GM21529 (cell line): Measurements from ENCODE around the gene CSK.
"Not testable (repeated sequence)": the region's sequence is repeated elsewhere in the genome, so short reads cannot be mapped to it uniquely, and the experiment has no call there.

ENCODE experiments used
- ATAC-seq: cut with Tn5 transposase; IDR thresholded peaks from one replicate; pipeline ENCODE4 v1.9.1; 2021; ENCODE audit not compliant: unreplicated experiment

Gene CSK

DNA sequence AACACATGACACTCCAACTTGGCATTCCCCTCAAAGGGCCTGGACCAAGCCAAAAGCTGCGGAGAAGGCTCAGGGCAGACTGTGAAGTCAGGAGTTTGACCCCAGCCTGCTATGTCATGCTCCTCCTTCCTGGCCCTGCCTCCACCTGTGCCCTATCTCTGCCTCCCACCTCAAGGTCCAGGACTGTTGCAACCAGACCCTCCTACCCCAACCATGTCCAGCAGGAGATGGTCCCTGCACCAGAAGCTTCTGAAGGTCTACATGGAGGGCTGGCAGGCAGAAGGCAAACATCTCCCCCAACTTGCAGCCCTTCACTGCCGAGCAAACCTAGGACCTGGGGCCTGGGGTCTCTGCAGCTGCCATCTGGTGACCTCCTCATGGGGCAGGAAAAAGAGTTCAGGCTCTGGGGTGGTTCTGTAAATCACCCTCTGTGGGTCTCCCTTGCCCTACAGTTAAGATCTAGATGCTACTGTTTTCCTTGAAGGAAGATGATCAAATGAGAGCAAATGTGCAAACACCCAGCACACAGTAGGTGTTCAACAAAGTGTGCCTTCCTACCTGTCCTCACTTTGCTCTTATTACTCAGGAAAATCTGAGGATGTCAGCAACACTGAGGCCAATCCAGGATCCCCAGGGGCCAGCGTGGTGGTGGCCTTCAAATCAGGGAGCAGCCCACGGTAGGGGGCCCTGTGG, 11.5 kb upstream of the CSK start:
- no peak for ATAC-seq

DNA sequence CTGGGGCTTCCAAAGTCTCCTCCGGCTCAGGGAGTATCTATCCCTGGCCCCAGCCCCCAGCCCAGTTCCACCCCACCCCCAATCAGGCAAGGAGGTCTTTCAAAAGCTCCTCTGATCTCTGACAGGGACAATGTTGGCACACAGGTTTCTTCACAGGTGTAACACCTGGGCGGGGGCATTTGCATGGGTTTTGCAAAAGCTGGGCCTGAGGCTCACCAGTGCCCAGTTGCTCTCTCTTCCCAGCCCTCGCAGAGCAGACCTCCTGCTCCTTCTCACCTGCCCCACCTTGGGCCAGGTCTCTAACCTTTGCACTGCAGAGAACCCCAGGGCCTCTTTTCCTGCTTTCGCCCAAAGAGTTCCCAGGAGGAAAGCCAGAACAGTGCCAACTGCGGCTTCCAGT, 8.6 kb upstream of the CSK start:
- no peak for ATAC-seq

DNA sequence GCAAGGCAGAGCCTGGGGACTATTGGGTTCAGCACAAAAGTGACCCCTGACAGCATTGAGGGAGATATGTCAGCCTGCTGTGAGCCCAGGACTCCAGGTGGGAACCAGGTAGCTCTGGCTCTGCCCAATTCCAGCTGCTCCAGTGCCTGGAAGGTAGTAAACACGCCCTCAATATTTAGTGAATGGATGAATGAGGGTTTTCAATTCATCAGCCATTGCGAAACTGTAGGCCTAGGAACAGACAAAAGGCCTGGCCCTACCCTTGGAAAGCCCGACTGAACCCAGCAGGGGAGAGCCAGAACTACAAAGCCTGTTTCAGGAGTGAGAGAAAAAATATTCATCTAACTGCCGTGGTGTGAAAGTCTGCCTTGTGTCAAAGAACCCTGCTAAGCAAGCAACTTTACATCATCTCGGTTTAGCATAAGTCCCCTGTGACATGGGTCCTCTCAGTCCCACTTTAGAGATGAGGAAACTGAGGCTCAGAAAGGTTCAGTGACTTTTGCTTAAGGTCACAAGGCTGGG, 8.1 kb upstream of the CSK start:
- no peak for ATAC-seq

DNA sequence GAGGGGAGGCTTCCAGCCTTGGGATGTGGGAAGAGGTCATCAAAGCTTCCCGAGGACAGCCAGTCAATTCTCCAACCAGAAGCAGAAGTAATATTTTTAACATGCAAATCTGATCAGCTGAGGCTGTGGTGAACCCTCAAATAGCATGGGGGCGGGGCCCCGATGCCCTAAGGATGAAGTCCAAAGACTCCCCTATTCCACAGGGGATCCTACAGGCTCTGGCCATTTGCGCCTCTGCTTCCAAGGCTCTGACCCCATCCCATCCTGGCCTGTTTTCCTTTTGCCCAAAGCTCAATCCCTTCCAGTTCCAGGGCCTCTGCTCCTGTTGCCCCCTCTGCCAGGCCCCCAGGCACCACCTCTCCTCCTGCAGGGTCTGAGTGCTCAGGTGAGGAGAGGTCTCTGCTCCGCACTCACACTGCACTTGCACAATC, 6.7 kb upstream of the CSK start:
- ATAC-seq = no peak

DNA sequence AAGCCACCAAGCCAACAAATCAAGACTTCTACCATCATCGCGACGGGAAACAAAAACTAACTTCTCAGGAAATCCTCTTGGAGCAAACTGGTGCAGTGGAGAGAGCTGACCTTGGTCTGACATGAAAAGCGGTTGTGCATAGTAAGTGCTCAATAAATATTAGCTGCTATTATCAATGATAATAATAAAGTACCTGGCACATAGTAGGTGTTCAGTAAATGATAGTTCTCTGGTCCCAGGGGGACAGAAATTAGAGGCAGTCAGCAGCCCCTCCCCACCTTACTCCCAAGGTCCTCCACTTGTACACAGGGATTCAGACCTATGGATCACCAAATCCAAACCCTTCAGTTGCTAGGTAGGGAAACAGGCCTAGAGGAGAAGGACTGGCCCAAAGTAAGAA, 6.0 kb upstream of the CSK start:
- no peak for ATAC-seq

DNA sequence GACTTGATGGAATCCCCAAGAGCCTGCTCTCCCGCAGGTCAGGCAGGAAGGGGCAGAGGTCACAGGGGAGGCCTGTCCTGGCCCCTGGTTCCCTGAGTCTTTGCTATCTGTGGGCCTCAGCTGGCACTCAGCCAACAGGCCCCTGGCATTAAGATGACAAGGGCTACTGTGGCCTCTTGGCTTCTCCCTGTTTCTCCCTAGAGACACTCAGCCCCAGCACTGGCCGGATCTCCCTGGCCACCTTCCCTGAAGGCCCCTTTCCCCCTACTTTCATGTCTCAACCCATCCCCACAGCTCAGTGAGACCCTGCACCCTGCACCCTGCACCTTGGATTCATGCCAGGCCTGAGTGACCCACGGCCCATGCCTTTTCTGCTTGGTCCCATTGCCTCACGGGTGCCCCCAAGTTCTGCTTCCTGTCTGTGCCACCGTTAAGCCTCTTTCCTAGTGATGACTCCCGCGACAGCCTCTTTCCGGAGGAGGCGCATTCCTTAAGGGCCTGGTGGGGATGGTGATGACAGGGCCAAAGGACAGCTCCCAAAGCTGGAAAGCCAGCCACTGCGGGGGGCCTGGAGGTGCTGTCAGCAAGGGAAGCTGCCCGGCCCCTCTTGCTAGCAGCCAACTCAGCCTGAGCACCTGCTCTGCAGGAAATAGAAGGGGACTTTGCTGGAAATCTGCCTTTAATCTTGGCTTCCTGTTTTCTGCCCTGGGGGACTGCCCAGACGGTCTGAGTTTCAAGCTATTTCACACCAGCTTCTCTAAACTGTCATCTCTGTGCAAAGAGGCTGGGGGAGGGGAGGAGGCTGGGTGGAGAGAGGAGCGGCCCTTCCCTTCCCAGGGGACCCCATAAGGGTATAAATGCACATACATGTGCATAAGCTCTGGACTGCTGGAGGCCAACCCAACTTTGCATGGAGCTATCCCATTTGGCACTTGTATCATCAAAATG, 4.8 kb upstream of the CSK start:
- ATAC-seq = peak; percentile 39

DNA sequence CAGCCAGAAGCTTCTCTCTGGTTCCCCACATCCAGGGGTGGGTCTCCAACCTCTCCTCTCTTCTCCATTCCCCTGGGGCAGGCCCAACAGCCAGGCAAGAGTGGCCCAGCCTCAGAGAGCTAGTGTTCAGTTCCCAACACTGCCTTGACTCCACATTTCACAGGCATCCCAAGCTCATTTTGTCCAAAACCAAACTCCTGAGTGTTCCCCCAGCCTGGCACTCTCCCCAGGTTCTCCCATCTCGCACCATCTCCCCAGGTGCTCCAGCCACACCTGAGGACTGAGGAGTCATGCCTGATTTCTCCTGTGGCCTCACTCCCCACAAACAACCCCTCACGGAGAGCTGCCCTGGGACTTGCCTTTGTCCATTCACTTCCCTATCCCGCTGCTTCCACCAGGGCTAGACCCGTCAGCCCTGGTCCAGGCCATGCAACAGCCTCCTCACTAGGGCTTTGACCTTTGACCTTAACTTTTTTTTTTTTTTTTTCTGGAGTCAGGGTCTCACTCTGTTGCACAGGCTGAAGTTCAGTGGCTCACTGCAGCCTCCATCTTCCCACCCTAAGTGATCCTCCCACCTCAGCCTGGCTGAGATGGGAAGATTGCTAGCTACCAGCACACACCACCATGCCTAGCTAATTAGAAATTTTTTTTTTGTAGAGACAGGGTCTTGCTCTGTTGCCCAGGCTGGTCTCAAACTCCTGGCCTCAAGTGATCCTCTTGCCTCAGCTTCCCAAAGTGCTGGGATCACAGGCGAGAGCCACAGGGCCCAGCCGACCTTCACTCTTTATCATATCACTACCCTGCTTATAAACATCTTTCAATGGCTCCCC, 3.9 kb upstream of the CSK start:
- ATAC-seq = peak; percentile 19

DNA sequence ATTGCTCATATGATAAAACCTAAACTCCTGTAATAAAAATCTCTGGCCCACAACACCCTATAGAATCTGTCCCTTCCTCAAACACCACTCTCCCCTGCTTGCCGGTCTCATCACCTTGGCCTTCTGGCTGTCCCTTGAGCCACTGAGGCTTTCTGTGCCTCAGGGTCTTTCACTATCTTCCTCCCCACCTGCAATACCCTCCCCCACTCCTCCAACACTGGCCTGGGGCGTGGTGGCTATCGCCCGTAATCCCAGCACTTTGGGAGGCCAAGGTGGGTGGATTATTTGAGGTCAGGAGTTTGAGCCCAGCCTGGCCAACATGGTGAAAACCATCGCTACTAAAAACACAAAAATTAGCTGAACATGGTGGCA, 3.3 kb upstream of the CSK start:
- no peak for ATAC-seq

DNA sequence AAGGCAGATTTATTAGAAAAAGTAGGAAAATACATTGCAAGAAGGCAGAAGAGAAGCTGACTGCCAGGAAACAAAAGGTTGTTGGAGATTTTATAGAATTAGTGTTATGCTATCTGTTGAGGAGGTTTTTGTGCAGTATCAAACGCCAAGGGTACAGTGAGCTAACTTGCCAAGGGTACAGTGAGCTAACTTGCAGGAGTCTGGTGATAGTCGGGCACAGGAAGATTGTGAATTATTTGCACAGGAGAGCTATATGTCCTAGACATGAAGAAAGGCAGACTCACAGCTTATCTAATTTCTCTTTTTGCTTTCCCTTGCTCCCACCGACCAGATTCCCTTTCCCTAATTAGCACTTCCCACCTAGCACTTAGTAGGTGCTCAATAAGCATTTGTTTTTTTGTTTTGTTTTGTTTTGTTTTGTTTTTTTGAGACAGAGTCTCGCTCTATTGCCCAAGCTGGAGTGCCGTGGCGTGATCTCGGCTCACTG, 2.7 kb upstream of the CSK start:
- no peak for ATAC-seq

DNA sequence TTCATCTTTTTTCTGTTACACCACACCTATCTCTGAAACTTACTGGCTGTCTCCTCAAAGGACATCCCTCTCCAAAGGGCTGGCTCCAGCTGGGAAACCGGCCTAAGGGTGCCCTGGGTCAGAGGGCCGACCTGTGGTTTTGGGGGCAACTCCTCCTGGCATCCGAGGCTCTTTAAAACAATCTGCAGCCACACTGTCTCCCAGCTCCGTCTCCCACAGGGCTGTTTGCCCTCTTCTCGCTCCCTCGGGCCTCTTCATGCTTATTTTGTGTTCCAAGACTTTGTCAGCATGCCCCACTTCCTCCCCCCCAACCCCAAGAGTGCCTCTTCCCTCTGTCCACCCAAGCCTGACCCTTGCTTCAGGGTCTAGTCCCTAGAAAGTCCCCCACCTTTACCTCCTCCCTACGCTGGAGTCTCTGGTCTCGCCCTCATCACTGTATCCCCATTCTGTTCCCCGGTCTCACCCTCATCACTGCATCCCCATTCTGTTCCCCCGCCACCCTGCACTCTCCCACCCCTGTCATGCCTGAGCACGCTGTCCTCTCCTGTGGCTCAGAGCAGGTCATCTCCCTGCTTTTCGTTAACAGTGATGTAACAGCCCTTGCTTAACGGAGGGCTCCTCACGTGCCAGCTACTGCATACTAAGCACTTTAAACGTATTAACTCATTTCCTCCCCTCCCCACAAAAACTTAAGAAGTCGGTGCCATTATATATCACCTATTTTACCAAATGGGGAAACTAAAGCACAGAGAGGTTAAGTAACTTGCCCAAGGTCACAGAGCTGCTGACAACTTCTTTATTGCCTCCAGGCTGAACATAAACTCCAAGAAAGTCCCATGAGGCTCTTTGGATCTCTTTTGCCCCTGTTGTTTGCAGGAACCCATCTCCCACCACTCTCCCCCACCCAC, 1.1 kb upstream of the CSK start:
- ATAC-seq = no peak

DNA sequence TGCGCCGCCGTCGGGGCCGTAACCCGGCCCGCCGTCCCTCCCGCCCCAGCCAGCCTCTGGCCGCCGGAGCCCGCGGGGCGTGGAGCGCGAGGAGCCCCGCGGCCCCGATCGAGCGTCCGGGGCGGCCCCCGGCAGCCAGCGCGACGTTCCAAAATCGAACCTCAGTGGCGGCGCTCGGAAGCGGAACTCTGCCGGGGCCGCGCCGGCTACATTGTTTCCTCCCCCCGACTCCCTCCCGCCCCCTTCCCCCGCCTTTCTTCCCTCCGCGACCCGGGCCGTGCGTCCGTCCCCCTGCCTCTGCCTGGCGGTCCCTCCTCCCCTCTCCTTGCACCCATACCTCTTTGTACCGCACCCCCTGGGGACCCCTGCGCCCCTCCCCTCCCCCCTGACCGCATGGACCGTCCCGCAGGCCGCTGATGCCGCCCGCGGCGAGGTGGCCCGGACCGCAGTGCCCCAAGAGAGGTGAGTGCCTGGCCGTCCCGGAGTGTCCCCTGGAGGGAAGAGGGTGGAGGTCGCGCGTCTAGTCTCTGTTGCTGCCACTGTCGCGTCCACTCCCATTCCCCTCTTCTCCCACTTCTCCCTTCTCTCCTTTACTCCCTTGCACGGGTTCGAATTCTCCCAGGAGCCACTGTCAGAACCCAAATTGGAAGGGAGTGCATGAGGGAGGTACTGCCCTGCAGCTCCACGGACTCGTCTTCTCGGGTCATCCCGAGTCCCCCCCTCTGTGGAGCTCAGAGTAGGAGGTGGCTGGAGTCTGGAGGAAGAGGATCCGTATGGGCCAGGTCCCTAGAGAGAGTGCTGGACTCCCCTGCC, 585 bp downstream of the CSK start:
- ATAC-seq = peak; percentile 2

DNA sequence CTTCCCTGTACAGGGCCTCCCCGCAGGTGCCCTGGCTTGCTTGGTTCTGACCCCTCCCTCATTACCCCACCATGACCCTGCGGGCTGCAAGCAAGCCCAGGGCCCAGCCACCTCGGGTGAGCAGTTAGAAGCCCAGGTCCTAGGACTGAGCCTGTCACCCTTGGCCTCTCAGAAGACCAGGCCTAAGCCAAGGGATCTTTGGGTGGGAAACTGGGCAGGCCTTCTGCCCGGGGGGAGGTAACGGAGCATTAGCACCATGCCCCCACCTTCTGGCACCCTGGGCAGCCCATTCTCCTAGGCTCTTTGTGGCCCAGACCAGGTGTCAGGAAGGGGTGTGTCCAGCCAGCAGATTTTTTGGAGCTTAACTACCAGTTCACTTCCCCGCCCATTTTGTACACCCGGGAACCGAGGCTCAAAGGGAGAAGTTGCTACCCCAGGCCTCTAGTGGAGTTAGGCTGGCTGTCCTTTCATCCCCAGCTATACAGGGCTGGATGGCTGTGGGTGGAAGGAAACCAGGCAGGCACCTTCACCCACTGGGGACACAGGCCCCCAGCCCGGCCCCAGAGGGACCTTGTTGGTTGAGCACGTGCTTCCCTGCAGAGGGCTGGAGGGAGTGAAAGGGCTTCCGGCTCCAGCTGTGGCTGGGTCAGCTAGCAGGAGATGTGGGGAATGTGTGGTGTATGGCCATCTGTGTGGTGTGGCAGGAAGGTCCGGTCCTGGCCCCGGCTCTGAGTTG, 1.4 kb downstream of the CSK start:
- no peak for ATAC-seq

DNA sequence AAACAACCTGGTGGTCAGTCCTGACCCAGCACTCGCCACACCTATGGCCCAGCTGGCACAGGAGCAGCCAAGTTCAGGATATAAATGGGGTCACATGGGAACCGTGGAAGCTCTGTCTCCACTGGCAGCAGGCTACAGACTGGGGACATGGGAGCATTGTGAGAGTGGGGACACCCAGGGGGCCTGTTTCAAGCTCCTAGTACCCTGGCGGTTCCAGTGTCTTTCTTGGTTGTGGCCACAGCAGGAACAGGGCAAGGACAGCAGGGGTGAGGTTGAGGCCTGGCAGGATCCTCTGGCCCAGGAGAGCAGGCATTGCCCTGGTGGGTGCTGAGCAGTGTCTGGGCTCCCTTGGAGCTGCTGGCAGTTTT, 1.9 kb downstream of the CSK start:
- no peak for ATAC-seq

DNA sequence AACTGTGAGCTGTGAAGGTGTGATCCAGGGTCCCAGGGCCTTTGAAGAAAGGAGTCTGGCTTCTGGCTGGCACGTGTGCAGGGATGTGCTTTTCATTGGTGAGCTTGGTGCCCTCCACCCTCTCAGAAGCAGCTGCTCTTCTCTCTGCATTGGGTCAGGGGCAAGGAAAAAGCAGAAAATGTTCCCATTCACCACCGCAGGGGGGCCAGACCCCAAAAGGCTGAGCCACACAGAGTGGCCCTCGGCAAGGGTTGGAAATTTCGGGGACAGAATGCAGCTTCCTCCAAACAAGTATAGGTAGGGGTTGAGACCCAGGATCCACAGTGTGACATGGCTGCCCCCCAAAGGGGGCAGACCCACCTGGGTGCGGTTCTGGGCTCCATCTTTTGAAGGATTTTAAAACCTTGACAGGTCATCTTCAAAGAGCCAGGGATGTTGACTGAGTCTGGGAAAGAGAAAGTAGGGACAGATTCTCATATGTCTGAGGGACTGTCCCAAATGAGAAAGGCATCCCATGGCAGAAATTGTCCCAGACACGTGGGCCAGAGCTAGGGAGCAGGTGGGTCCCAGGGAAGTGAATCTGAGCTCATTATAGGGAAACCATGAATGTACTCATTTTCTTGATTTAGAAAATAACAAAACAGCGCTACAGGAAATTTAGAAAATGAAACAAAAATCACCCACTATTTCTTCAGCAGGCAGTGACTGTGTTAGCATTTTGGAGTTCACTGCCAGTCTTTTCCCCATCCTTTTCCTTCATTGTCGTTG, 2.7 kb downstream of the CSK start:
- no peak for ATAC-seq

DNA sequence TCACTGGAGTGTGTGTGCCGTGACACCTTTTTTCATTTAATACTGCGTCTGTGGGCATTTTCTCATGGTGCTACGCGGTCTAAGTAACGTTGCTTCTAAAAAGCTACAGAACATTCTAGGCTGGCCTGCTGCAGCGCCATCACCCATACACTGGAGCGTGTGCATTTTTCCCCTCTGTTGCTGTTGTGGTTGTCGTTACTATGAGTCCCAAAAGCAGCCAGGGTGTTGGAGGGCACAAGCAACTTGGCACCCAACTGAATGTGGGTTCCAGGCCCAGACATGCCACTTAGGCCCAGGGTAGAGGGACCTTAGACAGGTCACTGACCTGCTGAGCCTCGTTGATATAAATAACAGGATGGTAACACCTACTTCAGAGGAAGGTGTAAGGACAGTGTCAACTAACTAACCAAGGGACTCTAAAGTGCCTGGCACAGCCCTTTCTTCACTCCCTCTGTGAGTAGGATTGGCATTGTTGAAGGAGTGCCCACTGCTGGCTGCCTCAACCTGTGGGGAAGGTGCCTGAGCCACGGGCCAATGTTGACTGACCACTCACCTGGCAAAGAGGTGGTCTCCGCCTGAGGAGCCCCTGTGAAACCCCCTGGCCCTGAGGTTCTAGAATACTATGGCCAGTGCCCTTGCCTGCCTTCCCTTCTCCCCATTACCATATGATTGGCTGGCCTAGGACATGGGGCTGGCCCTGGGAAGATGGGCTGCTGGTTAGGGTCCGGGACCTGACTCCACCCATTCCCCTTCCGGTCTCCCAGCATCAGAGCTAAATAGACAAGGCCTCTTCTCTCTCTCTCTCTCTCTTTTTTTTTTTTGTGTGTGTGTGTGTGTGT, 3.5 kb downstream of the CSK start:
- no peak for ATAC-seq

DNA sequence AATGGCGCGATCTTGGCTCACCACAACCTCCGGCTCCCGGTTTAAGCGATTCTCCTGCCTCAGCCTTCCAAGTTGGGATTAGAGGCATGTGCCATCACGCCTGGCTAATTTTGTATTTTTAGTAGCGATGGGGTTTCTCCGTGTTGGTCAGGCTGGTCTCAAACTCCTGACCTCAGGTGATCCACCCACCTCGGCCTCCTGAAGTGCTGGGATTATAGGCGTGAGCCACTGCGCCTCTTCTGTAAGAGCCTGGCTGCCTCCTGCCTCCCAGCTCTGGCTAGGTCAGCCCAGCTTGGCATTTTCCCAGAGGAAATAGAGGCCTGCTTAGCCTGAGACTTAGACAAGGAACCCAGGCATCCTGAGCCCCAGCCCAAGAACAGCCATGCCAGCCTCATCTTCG, 4.2 kb downstream of the CSK start:
- ATAC-seq = not testable (repeated sequence)

DNA sequence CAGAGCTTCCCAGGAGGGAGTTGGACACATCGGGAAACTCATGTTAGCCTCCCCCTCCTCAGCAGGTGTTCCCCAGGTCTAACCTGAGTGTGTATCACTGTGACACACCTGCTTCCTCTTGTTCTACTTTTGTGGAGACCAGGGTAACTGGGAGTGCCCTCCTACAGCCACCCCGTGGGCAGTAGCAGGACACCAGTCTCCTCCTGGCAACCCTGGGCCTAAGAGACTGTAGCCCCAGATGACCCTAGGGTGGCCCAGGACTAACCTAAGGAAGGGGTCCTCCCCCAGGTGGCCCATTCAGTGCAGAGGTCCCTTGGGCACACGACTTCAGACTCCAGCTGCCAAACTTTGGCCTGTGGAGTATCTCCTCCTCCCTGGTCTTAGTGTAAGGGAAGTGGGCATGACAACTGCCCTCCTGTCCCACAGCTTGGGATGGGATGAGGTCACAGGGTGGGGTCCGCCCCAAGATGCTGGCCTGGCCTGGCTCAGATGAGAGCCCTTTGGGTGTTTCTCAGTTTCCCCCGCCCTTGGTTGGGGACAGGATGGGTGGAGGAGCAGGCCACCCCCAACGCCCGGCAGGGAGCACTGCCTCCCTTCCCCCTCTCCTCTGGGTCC, 4.8 kb downstream of the CSK start:
- ATAC-seq = no peak
